Astrocyte (in vitro differentiated cells and primary cell): Measurements from ENCODE around the gene ARL8A. TPM values are rescaled to one million over a fixed set of nuclear protein-coding genes. Genes with fewer than 3 reads are reported as not detected.

Experiments
- DNase-seq: peaks from one replicate; pipeline ENCODE4 v3.0.0-alpha.2; 2010; ENCODE audit warnings: low read depth
- FAIRE-seq: peaks from 2 replicates; lab custom pipeline; 2011; peaks lifted over from hg19 to GRCh38; lab: Jason Lieb, UNC
- H2AFZ ChIP-seq: 2 replicates; pipeline ENCODE4 v1.6.0; 2012; ENCODE audit warnings: low read depth, low read length, inconsistent platforms
- H3K27ac ChIP-seq: 2 replicates; pipeline ENCODE4 v1.5.1; 2011; ENCODE audit warnings: low read depth, low read length, inconsistent platforms
- H3K27me3 ChIP-seq: 2 replicates; pipeline ENCODE4 v1.6.0; 2011; ENCODE audit warnings: low read length, inconsistent platforms; ENCODE audit not compliant: insufficient read depth
- H3K36me3 ChIP-seq: 2 replicates; pipeline ENCODE4 v1.5.1; 2011; ENCODE audit warnings: low read length, inconsistent platforms; ENCODE audit not compliant: insufficient read depth
- H3K4me1 ChIP-seq: 2 replicates; pipeline ENCODE4 v1.5.1; 2011; ENCODE audit warnings: low read length, inconsistent platforms; ENCODE audit not compliant: insufficient read depth
- H3K4me2 ChIP-seq: 2 replicates; pipeline ENCODE4 v1.6.0; 2012; ENCODE audit warnings: low read length, inconsistent platforms
- H3K4me3 ChIP-seq: 2 replicates; pipeline ENCODE4 v1.5.1; 2011; ENCODE audit warnings: low read depth, mild to moderate bottlenecking, low read length, inconsistent platforms; ENCODE audit not compliant: insufficient read depth
- H3K79me2 ChIP-seq: 2 replicates; pipeline ENCODE4 v1.6.0; 2012; ENCODE audit warnings: mild to moderate bottlenecking, low read length, inconsistent platforms; ENCODE audit not compliant: insufficient read depth
- H3K9ac ChIP-seq: 2 replicates; pipeline ENCODE4 v1.6.0; 2012; ENCODE audit warnings: mild to moderate bottlenecking, low read length, inconsistent platforms
- H3K9me3 ChIP-seq: 2 replicates; pipeline ENCODE4 v1.5.1; 2012; ENCODE audit warnings: low read depth, mild to moderate bottlenecking, low read length, inconsistent platforms; ENCODE audit not compliant: insufficient read depth
- H4K20me1 ChIP-seq: 2 replicates; pipeline ENCODE4 v1.6.0; 2012; ENCODE audit warnings: low read length, inconsistent platforms; ENCODE audit not compliant: insufficient read depth
- H3K27ac Mint-ChIP-seq: one replicate; pipeline ENCODE4 v1.8.0; 2021; ENCODE audit warnings: mild to moderate bottlenecking, mixed read lengths; ENCODE audit not compliant: unreplicated experiment
- H3K27me3 Mint-ChIP-seq: one replicate; pipeline ENCODE4 v1.8.0; 2021; ENCODE audit warnings: low read depth, mixed read lengths; ENCODE audit not compliant: unreplicated experiment
- H3K36me3 Mint-ChIP-seq: one replicate; pipeline ENCODE4 v1.8.0; 2021; ENCODE audit warnings: low read depth, mixed read lengths; ENCODE audit not compliant: unreplicated experiment
- H3K4me1 Mint-ChIP-seq: one replicate; pipeline ENCODE4 v1.8.0; 2021; ENCODE audit warnings: low read depth, mixed read lengths; ENCODE audit not compliant: unreplicated experiment
- H3K4me3 Mint-ChIP-seq: one replicate; pipeline ENCODE4 v1.8.0; 2021; ENCODE audit warnings: mild to moderate bottlenecking, moderate library complexity, mixed read lengths; ENCODE audit not compliant: unreplicated experiment
- H3K9me3 Mint-ChIP-seq: one replicate; pipeline ENCODE4 v1.8.0; 2021; ENCODE audit warnings: mild to moderate bottlenecking, mixed read lengths; ENCODE audit not compliant: unreplicated experiment
- EZH2 ChIP-seq: IDR thresholded peaks from 2 replicates; pipeline ENCODE4 v1.6.1; 2012; ENCODE audit warnings: mild to moderate bottlenecking, low read length, inconsistent platforms; ENCODE audit not compliant: insufficient read depth
- total RNA-seq: library from RNA; stranded (reverse); gene quantifications from 2 replicates; pipeline ENCODE4 v1.2.1, GENCODE V29; 2021
- TF ChIP-seq, protein P1 (sequence below): IDR thresholded peaks from 2 replicates; pipeline ENCODE4 v1.5.1; 2011; ENCODE audit warnings: low read depth, mild to moderate bottlenecking, inconsistent platforms, low read length, moderate library complexity; ENCODE audit not compliant: insufficient read depth

The ARL8A gene
- total RNA-seq, 1 donor from 2014 or later, result 83.0 TPM

DNA sequence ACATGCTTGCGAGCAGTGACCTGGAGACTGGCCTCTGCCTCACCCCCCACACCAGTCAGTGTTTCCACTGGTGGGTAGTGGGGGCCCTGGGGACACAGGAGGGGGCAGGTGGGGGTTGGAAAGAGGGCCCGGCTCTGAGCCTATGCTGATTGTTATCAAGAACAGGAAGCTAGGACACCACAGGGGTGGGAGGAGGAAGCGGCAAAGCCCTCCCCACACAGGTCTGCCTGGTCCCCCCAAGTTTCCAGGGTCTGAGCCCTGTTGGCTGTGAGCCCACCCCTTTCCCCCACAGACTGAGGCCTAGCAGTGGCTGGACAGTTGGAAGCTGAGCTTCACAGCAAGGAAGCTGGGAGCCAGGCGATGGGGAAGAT is 17.5 kb upstream of the ARL8A start:
- Mint-ChIP-seq H3K9me3 (no peaks in the 10 kb centered on the region), H3K27ac (no peak overlapping the region), H3K4me1 (peaks cover 17% of the 10 kb centered on the region), H3K36me3 (no peaks in the 10 kb centered on the region), H3K4me3 (no peak overlapping the region), H3K27me3 (peaks cover 11% of the 10 kb centered on the region)
- FAIRE-seq (no peak), DNase-seq (no peak)
- no peak overlapping the region for H3K4me3 ChIP-seq
- peaks cover 3% of the 10 kb centered on the region for H3K4me1 ChIP-seq
- H3K4me2 ChIP-seq, result no peak overlapping the region
- H2AFZ ChIP-seq, result no peak overlapping the region
- H3K9me3 ChIP-seq, result no peaks in the 10 kb centered on the region
- TF ChIP-seq EZH2, result no peak
- TF ChIP-seq, protein P1, sequence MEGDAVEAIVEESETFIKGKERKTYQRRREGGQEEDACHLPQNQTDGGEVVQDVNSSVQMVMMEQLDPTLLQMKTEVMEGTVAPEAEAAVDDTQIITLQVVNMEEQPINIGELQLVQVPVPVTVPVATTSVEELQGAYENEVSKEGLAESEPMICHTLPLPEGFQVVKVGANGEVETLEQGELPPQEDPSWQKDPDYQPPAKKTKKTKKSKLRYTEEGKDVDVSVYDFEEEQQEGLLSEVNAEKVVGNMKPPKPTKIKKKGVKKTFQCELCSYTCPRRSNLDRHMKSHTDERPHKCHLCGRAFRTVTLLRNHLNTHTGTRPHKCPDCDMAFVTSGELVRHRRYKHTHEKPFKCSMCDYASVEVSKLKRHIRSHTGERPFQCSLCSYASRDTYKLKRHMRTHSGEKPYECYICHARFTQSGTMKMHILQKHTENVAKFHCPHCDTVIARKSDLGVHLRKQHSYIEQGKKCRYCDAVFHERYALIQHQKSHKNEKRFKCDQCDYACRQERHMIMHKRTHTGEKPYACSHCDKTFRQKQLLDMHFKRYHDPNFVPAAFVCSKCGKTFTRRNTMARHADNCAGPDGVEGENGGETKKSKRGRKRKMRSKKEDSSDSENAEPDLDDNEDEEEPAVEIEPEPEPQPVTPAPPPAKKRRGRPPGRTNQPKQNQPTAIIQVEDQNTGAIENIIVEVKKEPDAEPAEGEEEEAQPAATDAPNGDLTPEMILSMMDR, result no peak
- H3K27ac ChIP-seq, result no peak overlapping the region
- no peaks in the 10 kb centered on the region for H3K27me3 ChIP-seq
- no peak overlapping the region for H3K9ac ChIP-seq
- no peaks in the 10 kb centered on the region for H3K36me3 ChIP-seq
- no peaks in the 10 kb centered on the region for H4K20me1 ChIP-seq
- no peaks in the 10 kb centered on the region for H3K79me2 ChIP-seq

DNA sequence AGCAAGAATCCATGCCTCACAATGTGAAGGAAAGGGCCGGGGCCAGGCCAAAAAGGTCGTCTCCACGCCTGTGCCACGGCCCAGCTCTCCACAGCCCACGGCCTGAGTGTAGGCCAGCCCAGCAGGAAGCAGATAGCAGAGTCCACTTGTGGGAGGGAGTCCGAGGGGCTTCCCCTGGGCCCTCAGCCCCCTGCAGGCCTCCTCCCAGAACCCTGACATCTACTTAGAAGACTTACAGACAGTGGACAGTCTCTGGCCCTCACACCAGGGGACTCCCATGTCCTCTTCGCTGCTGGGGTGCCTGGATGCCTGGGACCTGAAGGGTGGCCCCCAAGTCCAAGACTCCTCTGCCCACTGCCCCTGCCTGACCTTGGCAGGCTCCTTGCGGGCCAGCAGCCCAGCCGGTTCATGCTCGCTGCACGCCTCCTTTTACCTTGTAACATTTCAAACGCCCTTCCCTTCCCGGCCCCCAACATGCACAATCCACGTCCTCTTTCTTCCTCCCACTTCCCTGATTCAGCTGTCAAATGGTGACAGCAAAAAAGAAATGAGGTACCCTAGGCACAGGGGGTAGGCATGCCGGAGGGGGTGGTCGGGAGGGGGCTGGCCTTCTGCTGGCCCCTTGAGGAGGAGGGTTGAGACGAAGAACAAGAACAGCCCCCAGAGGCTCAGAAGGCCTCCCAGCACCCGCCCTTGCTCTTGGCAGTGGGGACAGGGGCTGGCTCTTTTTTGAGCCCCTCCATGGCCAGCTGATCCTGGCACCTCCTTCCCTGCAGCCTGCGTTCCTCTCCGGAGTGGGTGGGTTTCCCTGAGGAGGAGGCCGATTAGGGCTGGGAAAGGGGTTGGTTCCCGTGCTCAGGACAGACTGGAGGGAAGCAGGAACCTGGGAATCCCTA is 16.9 kb upstream of the ARL8A start:
- peaks cover 14% of the 10 kb centered on the region for H3K4me1 Mint-ChIP-seq
- H3K27ac Mint-ChIP-seq, result peak overlapping the region; percentile 41

More for the DNA sequence above, 16.9 kb upstream of the ARL8A start:
- Histone ChIP-seq H3K79me2 (no peaks in the 10 kb centered on the region), H4K20me1 (no peaks in the 10 kb centered on the region), H3K9ac (no peak overlapping the region), H2AFZ (no peak overlapping the region), H3K27me3 (no peaks in the 10 kb centered on the region), H3K36me3 (no peaks in the 10 kb centered on the region), H3K9me3 (no peaks in the 10 kb centered on the region), H3K4me3 (no peak overlapping the region), H3K4me1 (peaks cover 3% of the 10 kb centered on the region), H3K27ac (no peak overlapping the region), H3K4me2 (no peak overlapping the region)
- TF ChIP-seq EZH2, result no peak
- TF ChIP-seq, protein P1, result no peak
- DNase-seq (no peak), FAIRE-seq (no peak)
- no peaks in the 10 kb centered on the region for H3K9me3 Mint-ChIP-seq
- peaks cover 9% of the 10 kb centered on the region for H3K27me3 Mint-ChIP-seq
- H3K36me3 Mint-ChIP-seq, result no peaks in the 10 kb centered on the region
- H3K4me3 Mint-ChIP-seq, result no peak overlapping the region
